ENCODE results near the gene GNAZ.

DNA sequence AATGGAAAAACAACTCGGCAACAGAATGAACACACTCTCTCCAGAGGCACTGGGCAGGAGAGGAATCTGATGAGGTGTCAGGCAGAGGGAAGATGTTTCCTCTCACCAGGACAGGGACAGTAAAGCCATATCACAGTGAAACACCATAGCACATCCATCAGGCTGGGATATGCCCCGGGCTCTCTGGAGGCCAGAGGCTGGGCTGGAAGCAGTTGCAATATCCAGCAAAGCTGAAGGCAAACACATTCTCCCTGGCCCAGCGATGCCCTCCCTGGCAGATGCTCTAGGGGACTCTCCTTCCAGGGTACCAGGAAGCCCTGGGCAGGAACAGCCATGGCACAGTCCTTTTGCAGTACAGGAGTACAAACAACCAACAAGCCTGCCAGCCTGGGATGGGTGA, 60.4 kb downstream of the GNAZ start:
- TF ChIP-seq, protein P1, sequence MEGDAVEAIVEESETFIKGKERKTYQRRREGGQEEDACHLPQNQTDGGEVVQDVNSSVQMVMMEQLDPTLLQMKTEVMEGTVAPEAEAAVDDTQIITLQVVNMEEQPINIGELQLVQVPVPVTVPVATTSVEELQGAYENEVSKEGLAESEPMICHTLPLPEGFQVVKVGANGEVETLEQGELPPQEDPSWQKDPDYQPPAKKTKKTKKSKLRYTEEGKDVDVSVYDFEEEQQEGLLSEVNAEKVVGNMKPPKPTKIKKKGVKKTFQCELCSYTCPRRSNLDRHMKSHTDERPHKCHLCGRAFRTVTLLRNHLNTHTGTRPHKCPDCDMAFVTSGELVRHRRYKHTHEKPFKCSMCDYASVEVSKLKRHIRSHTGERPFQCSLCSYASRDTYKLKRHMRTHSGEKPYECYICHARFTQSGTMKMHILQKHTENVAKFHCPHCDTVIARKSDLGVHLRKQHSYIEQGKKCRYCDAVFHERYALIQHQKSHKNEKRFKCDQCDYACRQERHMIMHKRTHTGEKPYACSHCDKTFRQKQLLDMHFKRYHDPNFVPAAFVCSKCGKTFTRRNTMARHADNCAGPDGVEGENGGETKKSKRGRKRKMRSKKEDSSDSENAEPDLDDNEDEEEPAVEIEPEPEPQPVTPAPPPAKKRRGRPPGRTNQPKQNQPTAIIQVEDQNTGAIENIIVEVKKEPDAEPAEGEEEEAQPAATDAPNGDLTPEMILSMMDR (IDR thresholded peaks at IDR 0.05 in 2 of 3, conservative IDR thresholded peaks at IDR 0.05 in 1 of 3; ENCODE audit: borderline replicate concordance in 1 of 3, insufficient read depth in 1 of 3, low read depth in 2 of 3, low read length in 2 of 3) = no peak
- TF ChIP-seq REST (IDR thresholded peaks at IDR 0.05; ENCODE audit: low read depth) (no peak), ZNF274 (IDR thresholded peaks at IDR 0.05; ENCODE audit: low read depth, low read length) (no peak), POLR2A (IDR thresholded peaks at IDR 0.05; ENCODE audit: borderline replicate concordance, extremely low read depth, insufficient read depth, insufficient read length) (no peak)
- TF ChIP-seq, protein P2, sequence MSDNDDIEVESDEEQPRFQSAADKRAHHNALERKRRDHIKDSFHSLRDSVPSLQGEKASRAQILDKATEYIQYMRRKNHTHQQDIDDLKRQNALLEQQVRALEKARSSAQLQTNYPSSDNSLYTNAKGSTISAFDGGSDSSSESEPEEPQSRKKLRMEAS (IDR thresholded peaks at IDR 0.05) = no peak

Data from HCT116 (cell line).